ENCODE data around the gene ZNF83.
A peak's percentile ranks its signal among the peaks of the same experiment; 100 is the strongest.
"Not testable (repeated sequence)": the region's sequence is repeated elsewhere in the genome, so short reads cannot be mapped to it uniquely, and the experiment has no call there.

The ZNF83 gene

DNA sequence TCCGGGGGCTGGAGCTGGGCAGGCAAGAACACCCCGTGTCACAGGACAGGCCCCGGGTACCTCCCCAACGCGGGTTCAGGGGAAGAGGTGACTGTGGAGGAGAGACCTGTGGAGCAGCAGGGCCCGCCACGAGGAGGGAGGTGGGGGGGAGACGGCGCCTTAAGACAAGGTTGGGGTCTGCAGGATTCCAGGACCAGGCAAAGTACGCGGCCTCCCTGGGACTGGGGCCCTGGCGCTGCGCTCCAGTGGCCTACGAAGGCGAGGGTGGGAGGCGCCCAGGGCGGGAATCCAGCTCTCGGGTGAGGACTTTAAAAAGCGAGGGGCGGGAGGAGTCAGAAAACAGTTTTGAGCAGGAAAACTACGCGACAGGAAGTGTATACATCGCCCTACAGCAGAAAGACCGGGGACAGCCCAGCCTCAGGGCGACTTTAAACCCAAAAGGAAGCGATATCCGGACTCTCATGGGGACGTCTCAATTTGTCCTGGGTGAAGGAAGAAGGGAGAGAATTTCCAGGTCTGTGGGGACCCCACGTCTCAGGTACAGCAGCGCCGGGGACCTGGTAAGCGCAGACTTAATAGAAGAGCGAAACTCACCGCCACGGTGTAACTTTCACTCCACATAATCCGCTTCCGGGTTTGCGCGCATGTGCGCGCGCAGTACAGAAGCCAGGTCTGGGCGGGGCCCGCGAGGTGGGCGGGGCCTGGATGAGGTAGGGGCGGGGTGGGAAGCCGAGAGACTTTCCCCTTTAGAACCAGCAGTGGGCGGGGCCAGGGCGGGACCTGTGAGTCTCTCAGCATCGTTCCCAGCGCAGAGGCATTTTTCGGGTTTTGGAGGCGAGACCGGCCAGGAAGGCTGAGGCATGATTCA is at the start of gene ZNF83:
TSS of gene ZNF83 (minus strand) at position 638 of the 868 bp plus-strand sequence.
- peak; percentile 98 for DNase-seq

GRCh38 chr19:52687684-52688083 is 49.5 kb upstream of the ZNF83 start:
- no peak for DNase-seq

- no peak for DNase-seq
Observed at GRCh38 chr19:52685811-52686210, 47.7 kb upstream of the ZNF83 start.

DNA sequence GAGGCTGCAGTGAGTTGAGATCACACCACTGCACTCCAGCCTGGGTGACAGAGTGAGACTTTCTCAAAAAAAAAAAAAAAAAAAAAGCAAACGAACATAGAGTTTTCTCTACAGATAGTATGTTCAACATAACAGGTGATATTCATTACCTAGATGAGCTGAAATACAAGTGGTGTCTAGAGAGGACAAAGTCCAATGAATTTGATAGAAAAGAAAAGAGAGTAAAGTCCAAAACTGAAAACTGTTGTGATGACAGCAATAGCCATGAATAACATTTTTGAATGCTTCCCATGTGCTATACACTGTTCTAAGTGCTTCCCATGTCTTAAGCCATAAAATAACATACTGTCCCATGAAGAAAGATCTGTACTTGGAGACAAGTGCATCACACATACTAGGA is 43.1 kb upstream of the ZNF83 start:
- DNase-seq = not testable (repeated sequence)

- DNase-seq = no peak
Observed at GRCh38 chr19:52679598-52679997, 41.4 kb upstream of the ZNF83 start.

- DNase-seq = not testable (repeated sequence)
Observed at GRCh38 chr19:52675239-52675638, 37.1 kb upstream of the ZNF83 start.

DNA sequence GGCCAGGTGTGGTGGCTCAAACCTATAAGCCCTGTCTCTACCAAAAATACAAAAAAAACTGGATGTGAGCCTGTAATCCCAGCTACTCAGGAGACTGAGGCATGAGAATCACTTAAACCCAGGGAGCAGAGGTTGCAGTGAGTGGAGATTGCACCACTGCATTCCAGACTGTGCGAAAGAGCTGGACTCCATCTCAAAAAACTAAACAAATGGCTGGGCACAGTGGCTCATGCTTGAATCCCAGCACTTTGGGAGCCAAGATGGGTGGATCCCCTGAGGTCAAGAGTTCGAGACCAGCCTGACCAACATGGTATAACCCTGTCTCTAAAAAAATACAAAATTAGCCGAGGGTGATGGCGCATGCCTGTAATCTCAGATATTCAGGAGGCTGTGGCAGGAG is 34.9 kb upstream of the ZNF83 start:
- DNase-seq = no peak

DNA sequence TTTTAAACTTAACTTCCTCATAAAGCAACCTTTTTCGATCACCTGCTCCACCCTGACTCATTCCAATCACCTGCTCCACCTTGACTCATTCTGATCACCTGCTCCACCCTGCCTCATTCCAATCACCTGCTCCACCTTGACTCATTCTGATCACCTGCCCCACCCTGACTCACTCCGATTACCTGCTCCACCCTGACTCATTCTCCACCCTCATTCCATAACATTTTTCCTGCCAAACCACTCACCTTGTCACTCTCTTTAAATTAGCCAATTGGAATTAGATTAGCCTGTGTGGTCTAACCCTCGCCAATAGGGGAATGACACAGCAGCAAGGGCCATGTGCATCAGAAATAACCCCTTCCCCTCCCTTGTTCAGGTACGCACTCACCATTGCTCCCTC is 31.9 kb upstream of the ZNF83 start:
- no peak for DNase-seq

DNA sequence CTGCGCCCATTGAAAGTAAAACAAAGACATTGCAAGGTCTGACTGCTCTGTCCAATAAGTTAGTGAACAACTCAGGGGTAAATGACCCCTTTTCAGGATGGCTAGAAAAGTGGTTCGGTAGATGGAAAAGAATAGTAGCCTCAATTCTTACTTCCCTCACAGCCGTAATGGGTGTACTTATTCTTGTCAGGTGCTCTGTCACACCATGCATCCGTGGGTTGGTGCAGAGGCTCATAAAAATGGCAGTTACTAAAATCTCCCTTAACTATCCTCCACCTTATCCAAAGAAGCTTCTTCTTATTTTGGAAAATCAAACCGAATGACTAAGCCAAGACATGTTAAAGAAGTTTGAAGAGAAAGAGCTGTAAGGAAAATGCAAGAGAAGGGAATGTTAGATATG is 31.4 kb upstream of the ZNF83 start:
- no peak for DNase-seq

DNA sequence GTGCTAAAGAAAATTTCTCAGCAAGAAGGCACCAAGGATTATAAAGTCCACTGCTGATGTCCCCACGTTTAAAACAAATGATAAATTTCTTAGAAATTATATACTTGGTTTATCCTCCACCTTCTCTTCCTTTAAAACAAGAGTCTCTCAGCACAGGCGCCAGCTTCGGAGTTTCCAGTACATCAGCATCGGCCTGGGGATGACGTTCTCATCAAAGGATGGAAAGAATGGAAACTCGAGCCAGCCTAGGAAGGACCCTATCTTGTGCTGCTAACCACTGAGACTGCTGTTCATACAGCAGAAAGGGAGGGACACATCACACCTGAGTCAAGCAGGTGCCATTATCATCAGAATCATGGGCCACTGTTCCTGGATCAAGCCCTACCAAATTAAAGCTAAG is 29.8 kb upstream of the ZNF83 start:
- no peak for DNase-seq

- no peak for DNase-seq
Observed at GRCh38 chr19:52666506-52666905, 28.4 kb upstream of the ZNF83 start.

DNA sequence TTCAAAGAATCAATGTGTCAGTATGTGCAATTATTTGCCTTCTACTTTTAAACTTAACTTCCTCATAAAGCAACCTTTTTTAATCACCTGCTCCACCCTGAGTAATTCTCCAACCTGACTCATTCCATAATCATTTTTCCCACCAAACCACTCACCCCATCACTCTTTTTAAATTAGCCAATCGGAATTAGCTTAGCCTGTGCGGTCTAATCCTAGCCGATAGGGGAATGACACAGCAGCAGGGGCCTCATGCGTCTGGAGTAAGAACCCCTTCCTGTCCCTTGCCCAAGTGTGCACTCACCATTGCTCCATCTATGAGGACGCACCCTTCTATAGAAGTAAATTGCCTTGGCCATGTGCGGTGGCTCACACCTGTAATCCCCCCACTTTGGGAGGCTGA is 27.4 kb upstream of the ZNF83 start:
- no peak for DNase-seq

GRCh38 chr19:52665027-52665426 is 26.9 kb upstream of the ZNF83 start:
- DNase-seq = no peak

- no peak for DNase-seq
Observed at GRCh38 chr19:52664461-52664860, 26.3 kb upstream of the ZNF83 start.

DNA sequence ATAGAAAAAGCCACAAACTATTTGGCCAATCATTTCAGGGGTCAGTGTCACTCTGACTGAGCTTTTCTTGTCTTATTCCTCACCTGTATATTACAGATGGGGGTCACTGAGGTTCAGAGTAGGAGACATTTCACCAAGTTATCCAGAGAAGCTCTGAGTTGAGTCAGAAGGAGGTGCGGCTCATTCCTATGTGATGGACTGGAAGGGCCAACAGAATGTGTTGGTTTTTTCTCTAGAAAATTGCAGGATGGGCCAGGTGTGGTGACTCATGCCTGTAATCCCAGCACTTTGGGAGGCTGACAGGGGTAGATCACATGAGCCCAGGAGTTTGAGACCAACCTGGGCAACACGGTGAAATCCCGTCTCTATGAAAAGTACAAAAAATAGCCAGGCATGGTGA is 24.5 kb upstream of the ZNF83 start:
- no peak for DNase-seq

GRCh38 chr19:52660981-52661380 is 22.8 kb upstream of the ZNF83 start:
- DNase-seq = no peak

GRCh38 chr19:52659013-52659412 is 20.9 kb upstream of the ZNF83 start:
- DNase-seq = no peak

DNA sequence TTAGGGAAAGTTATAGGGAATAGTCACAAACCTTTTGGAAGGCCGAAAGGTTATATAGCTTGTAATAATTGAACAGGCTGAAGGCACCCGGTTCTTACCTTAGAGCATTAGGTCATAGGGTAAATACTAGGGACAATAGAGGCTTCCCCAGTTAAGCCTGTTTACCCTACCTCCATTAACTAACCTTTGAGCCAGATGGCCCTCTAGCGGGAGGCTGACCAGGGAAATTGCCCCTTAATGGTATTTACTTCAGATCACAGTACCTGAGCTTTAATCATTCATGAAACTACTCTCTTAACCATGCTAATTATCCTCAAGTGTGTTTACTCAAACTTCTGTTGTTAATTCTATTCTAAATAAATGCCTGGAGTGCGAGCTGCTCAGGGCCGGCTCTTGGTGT is 20.4 kb upstream of the ZNF83 start:
- DNase-seq = no peak

DNA sequence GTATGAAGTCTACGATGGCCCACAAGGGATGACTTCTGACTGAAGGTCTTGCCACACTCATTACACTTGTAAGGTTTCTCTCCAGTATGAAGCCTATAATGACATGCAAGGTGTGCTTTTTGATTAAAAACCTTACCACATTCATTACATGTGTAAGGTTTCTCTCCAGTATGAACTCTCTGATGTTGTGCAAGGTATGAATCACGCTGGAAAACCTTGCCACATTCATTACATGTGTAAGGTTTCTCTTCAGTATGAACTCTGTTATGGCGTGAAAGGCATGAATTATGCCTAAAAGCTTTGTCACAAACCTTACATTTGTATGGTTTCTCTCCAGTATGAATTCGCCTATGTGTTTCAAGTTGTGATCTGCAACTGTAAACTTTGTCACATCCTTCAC is 15.0 kb upstream of the ZNF83 start:
- no peak for DNase-seq

DNA sequence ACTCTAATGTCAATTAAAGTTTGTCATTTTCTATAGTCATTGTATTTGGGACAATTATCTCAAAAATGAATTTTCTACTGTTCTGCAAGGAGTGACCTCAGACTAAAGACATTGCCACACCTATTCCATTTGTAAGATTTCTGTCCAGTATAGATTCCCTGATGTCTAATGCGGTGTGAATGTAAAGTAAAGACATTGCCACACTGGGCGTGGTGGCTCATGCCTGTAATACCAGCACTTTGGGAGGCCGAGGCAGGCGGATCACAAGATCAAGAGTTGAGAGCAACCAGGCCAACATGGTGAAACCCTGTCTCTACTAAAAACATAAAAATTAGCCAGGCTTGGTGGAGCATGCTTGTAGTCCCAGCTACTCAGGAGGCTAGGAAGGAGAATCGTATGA is 13.8 kb upstream of the ZNF83 start:
- DNase-seq = no peak

- no peak for DNase-seq
Observed at GRCh38 chr19:52648336-52649016, 10.3 kb upstream of the ZNF83 start.

GRCh38 chr19:52646571-52647217 is 8.5 kb upstream of the ZNF83 start:
- DNase-seq = no peak

GRCh38 chr19:52640916-52641315 is 2.8 kb upstream of the ZNF83 start:
- DNase-seq = no peak

GRCh38 chr19:52639996-52640395 is 1.8 kb upstream of the ZNF83 start:
- no peak for DNase-seq

Data from CD4-positive, alpha-beta T cell treated with Interleukin-12 subunit alpha and Interleukin-12 subunit beta, for 1 hour (primary cell).